HG03432 (cell line): ENCODE data around the gene STARD4.
A peak's percentile ranks its signal among the peaks of the same experiment; 100 is the strongest.

Experiments
- ATAC-seq: cut with Tn5 transposase; IDR thresholded peaks from one replicate; pipeline ENCODE4 v1.9.1; 2021; ENCODE audit warnings: mild to moderate bottlenecking, moderate library complexity; ENCODE audit not compliant: unreplicated experiment

The STARD4 gene

DNA sequence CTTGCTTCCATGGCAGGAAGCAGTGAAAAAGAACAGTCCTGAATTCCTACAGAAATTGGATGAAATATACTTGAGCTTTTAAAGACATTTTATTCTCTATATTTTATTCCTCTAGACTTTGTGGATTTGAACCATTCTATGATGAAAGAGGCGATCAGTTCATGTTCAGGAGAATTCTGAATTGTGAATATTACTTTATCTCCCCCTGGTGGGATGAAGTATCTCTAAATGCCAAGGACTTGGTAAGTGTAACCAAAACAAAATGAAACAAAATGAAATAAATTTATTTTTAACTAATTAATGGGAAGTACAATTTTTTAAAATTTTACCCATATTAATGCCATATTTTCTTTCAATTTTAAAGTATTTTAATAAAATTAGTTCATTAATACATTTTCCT is 34.1 kb downstream of the STARD4 start:
- ATAC-seq: no peak

DNA sequence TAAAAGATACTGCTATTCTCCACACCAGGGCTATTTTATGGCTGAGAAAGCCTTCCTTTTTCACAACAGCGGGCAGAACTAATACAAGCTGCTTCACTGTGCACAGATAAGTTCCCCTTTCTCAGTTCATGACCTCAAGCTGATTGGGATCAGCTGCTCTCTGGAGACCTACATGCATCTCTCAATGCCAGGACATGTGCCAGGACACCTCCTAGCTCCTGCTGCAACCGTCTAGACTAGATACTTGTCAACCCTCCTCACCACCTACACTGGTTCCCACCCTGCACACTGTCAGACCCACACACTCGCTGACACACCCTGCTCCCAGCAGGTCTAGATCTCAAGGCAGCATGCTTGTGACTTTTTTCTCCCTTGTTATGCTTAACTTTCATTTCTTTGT is 39.8 kb downstream of the STARD4 start:
- peak; percentile 83 for ATAC-seq

DNA sequence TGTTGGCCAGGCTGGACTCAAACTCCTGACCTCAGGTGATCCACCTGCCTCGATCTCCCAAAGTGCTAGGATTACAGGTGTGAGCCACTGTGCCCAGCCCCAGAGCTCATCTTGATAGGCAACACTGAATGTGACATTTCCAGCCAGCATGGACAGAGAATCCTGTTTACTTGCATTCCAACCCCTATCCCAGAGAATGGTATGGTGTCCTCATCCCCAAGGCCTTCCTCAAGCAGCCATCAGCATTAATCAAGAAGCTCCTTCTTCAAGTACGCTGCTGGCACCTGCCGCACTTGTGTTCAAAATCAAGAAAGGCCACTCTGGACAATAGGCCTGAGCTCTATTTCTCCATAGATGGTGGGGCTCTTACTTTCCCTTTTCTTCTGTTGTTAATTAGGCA is 40.2 kb downstream of the STARD4 start:
- ATAC-seq: peak; percentile 19

DNA sequence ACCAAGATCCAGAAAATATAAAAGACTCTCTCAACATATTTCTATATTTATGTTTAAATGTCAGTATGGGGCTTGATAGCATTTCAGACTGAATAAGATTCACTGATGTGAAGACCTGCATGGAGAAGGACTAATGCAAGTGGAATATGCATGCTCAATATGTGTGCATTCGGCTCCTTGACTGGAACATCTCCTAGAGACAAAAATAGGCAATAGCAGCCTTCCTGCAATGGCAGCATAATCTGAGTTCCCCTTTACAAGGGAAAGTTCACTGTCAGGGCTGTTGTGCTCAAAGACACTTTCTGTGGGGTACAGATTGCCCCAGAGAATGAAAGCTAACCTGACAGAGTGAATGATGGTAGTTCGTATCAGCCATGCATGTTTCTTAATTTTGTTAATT is 42.4 kb downstream of the STARD4 start:
- ATAC-seq: no peak

DNA sequence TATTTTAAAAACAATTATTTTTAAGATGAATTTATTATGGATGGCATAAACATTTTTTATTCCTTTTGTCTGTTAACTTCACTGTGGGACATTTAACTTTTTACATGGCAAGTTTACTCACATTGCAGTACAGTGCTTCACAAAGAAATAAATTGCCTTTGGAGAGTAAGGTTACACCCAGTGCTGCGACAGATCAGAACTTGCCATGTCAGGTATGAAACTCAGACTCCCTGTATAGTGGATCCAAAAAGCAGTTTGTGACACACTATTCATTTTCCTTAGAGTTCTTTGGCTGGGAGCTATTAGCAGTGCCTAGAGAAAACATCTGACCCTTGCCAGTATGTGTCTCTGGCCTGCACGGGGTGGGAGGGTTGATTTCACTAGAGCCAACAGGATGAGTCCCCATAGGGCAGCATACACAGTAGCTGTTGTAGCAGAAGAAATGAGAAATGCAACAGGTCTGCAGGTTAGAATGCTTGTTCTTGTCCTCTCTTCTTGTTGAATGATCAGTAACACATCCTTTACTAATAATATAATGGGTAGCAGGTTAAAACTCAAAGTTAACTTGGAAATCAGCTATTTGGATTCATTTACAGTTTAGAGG is 42.9 kb downstream of the STARD4 start:
- no peak for ATAC-seq

DNA sequence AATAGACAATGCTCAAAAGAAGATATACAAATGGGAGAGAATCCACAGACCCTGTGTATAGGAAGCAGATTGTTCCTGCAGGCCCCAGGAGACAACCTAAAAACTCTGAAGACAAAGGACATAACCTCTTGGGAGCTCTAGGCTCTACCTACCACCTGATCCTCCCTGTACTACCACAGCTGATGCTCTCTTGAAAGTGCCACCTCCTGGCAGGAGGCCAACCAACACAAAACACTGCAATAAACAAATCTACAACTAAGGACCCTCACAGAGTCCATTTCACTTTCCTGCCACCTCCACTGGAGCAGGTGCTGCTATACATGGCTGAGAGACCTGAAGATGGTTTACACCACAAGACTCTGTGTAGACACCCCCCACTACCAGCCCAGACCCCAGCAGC is 49.0 kb downstream of the STARD4 start:
- ATAC-seq: no peak

DNA sequence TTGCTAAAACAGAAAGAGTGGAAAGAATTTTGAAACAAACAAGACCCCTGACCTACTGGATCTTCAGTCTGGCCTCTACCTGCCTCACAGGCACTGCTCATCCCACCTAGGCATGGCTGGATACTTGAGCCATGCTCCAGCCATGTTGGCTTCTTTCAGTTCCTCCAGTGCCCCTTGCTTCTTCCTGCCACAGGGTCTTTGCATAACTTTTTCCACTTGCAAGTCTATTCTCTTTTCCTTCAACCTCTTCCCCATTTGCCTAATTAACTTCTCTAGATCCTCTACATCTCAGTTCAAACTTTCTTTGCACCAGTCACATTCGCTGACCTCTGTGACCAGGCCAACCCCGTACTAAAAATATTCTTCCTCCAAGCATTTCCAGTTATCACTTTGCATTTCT is 50.4 kb downstream of the STARD4 start:
- no peak for ATAC-seq

DNA sequence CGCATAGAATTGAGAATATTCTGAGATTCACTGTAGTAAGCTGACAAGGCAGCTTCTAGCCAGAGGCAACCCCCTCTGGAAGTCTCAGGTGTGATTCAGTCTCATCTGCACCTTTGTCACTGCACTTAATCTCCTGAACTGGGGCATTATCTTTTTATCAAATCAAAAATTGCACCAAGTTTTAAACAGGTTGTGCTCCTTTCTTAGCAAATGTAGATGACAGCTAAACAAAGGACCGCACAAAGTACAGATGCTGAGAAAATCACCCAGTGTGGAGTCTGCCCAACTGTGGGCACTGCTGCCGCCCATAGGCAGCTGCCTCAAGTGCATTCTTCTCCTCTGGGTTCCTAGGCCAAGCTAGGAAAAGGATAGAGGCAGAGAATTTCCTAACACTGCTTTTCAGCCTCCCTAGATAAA is 51.1 kb downstream of the STARD4 start:
- ATAC-seq: no peak

DNA sequence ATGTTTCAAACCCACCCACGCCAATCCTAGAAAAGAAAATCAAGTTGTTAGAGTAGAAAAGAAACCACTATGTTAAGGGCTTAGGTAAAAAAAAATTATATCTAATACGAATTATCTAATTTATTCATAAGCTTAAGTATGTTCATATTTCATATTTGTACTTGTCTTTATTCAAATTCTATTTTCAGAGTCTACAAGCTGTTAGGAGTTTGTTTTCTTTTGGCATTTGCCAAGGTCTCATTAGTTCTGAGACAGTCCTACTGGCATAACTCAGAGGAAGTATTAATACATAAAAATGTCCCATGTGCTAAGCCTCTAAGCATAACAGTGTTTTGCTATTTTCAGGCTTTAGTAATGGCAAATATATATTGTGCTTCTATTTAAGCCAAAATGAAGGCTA is 57.6 kb downstream of the STARD4 start:
- ATAC-seq: no peak

DNA sequence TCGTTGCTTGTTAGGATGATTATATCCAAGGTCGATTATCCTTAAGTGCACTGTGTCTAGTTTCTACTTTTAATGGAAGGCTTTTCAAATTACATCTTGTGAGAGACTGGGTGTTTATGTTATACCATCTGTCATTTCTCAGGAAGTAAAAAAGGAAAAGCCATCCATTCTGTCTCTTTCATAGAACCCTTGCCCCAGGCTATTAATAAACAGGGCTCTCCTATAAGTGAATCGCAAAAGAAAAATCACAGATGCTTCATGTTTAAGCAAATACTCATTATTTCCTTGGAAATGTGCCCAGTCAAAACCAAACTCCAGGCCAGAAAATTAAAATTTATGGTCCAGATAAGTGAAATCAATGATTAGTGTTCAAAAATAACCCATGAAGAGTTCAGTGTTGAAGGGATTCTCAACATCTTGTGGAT is 58.1 kb downstream of the STARD4 start:
- no peak for ATAC-seq

DNA sequence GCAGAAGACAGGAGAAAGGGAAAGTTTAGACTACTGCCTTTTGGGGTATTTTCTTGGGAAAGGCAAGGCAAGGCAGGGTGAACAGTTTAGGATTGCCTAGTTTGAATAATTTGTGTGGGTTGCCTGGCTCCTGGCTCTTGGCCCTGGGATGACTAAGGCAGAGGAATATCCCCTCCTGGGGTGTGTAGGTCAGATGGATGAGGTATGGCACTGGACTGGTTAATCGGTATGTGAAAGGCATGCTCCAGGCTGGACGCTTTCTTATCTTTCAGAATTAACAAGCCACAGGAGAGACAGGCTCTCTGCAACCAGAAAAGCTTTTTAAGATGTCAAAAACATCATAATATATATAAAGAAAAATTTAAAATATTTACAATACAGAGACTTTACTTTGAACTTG is 58.6 kb downstream of the STARD4 start:
- no peak for ATAC-seq

DNA sequence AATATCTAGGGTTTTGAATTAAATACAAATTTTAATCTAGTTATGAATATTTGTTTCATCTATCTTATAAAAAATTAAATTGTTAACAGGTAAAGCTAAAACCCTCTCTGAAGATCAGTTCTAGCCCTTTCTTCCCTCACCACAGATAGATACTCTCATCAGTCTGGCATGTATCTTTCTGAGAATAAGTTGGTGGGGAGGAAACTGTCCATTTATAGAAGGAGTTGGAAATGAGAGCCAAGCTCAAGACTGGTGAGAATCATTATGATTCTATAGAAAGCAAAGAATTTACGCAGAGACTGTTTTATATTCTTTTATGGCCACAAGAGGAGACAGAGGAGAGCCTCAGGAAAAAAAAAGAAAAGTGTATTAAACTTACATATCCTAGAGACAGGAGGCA is 59.0 kb downstream of the STARD4 start:
- no peak for ATAC-seq

DNA sequence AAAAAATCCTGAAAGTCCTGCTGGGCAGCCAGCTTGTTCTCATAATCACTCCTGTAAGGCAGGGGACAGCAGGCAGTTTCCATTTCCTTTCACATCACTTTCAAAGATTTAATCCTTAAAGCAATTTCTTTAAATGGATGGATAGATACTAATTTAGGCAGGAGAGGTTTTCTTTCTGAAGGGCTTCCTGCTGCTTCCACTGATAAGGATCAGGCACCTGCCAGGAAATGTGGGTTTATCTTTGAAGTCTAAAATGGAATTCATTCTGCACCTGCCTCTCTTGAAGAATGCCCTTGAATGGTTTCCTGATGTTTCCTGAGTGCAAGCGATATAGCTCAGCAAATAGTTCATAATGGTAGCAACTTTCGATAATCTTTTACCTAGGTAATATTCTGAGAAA is 64.5 kb downstream of the STARD4 start:
- ATAC-seq: no peak

DNA sequence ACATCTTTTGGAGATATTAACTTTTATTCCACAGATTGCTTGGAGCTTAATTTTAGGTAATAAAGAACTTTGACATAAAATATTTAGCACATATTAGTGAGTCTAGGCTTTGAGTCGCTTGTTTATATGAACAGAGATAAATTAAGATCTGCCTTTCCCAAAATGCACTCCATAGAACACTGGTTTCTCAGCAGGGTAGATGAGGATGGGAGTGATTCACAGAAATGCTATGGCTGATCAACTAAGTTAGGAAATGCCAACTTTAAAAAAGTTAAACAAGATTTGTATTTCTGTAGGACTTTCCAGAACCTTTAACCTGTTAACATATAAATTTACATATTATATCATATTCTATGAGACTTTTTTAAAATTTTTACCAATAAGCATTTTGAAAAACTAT is 65.2 kb downstream of the STARD4 start:
- no peak for ATAC-seq
